Measurements from ENCODE around the gene GIPC2.
"Not testable (repeated sequence)": the region's sequence is repeated elsewhere in the genome, so short reads cannot be mapped to it uniquely, and the experiment has no call there.

GIPC2 gene, protein sequence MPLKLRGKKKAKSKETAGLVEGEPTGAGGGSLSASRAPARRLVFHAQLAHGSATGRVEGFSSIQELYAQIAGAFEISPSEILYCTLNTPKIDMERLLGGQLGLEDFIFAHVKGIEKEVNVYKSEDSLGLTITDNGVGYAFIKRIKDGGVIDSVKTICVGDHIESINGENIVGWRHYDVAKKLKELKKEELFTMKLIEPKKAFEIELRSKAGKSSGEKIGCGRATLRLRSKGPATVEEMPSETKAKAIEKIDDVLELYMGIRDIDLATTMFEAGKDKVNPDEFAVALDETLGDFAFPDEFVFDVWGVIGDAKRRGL

DNA sequence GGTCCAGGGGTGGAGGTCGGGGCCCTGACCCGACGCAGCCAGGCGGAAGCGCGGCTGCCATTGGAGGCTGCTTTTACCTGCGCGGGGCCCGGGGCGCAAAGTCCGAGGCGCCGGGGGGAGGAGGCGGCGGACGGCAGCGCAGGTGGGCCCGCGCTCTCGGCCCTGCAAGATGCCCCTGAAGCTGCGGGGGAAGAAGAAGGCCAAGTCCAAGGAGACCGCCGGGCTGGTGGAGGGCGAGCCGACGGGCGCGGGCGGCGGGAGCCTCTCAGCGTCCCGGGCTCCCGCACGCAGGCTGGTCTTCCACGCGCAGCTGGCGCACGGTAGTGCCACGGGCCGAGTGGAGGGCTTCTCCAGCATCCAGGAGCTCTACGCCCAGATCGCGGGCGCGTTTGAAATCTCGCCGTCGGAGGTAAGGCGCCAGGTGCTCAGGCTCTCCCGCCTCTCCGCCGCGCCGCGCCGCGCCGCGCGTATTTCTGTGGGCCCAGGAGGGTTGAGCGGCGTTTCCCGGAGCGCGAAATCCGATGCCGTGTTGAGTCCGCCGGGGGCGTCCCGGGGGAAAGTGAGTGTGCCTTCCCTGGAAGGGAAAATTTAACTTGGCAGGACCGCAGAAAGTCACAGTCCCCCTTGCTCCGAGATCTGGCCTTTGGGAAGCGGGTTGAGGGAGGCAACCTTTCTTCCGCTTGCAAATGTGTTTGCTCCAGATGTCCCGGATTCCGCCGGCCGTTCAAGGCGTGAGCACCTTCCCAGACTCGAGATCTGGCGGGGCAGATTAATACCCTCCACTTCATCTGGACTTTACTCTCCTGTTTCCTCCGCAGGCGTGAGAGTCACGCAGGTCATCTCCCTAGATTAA, at the start of gene GIPC2:
Gene GIPC2, plus strand, starts transcription at position 41 of the 853 bp plus-strand sequence. Its CDS starts 129 bp downstream, at position 170.
- DNase-seq (ENCODE audit: low read depth in 2 of 2) = peak; percentile 4 to 26

DNA sequence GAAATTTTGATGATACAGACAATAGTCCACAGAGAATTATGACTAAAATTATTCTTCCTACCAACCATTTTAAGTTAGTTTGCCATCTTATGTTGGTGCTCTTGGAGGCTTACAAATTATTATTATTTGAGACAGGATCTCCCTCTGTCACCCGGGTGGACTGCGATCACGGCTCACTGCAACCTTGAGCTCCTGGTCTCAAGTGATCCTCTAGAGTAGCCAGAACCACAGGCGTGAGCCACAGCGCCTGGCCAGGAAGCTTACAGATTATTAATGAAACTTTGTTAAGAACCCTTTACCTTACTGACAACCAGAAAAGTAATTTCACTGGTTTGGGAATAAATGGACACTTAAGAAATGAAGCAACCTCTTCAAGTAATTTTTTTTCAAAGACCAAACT, 49.0 kb upstream of the GIPC2 start:
- no peak for DNase-seq (ENCODE audit: low read depth in 2 of 2)

DNA sequence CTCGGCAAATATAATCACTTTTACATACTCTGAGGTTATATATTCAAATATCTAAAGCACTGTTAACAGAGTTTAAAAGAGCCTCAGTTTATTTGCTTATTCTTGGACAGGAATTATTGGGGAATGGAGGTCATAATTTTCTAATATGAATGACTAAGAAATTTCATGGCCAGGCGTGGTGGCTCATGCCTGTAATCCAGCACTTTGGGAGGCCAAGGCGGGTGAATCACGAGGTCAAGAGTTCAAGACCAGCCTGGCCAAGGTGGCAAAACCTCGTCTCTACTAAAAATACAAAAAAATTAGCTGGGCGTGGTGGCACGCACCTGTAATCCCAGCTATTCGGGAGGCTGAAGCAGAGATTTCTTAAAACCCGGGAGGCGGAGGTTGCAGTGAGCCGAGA, 45.2 kb upstream of the GIPC2 start:
- DNase-seq (ENCODE audit: low read depth in 2 of 2) = not testable (repeated sequence)

- DNase-seq (ENCODE audit: low read depth in 2 of 2) = no peak
Measured at GRCh38 chr1:78003070-78003746, 42.6 kb upstream of the GIPC2 start.

DNA sequence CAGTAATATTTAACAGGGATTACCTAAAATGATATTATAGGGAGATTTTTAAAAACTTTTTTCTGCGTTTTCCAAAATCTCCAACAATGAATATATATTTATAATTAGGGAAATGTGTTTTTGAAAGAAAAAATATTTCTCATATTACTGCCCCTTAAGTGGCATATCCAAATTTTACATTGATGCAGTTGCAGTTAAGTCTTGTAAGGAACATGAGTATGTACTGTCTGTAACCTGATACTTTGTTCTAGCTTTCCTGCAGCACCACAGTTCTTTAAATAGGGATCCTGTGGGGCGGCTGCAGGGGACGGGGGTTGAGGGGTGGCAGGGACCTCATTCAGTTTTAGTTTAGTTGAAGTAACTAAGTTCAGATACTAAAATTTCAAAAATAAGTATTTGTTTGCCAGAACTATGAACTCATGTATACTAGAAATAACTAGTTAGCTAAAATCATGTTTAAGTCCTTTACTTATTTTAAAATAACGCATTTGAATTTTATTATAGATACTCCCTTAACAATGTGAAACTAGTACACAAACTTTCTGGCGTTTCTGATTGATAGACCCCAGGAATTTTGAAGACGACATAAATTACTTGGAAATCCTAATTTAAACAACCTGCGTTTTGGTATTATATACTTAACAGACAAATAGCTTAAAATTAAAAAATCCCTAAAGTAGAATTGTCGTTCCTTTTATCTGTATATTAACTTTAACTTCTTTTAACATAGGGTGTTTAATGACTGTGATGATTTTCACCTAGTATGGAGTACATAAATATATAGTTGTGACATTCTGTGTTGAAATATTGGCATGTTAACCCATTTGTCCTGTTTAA, 41.7 kb upstream of the GIPC2 start:
- peak in 1 of 2 donors; percentile 24 for DNase-seq (ENCODE audit: low read depth in 2 of 2)

DNA sequence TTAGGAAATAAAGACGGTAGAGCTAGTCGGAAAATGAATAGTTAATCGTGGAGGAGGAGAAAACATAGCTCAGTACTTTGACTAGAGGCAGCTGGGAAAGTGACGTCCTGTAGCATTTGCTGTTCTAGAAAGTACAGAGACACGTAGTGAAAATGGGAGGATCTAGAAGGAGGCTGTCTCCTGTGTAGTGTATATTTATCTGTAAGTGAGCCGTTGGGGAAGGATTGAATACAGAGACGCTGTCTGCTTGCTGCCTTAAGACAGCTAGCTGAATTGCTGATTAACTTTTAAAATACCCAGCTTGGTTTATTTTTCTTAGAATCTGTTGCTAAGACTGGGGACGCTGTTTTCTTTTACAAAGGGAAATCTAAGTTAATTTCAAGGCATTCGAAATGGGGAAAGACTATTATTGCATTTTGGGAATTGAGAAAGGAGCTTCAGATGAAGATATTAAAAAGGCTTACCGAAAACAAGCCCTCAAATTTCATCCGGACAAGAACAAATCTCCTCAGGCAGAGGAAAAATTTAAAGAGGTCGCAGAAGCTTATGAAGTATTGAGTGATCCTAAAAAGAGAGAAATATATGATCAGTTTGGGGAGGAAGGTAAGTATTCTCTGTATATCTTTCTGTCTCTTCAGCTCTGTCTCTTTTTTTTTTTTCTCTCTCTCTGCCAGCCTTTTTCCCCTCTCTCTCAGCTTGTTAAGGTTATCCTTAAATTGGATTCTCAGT, 40.9 kb upstream of the GIPC2 start, which contains the start of gene DNAJB4:
Gene DNAJB4, plus strand, starts transcription at position 221 of the 729 bp plus-strand sequence. Its CDS starts 172 bp downstream, at position 393.
- peak; percentile 42 to 55 for DNase-seq (ENCODE audit: low read depth in 2 of 2)

DNA sequence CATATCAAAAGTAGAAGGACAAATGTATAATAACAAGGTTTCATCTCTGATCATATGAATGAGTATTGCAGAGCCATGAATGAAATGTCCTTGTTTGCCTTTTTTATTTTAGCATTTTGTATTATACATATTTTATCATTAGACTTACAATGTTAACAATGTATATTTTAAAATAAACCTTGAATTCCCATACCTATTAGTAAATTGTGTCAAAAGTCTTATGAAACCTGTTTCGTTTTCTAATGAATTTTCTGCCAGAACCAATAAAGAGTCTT, 40.4 kb upstream of the GIPC2 start:
- DNase-seq (ENCODE audit: low read depth in 2 of 2) = no peak

DNA sequence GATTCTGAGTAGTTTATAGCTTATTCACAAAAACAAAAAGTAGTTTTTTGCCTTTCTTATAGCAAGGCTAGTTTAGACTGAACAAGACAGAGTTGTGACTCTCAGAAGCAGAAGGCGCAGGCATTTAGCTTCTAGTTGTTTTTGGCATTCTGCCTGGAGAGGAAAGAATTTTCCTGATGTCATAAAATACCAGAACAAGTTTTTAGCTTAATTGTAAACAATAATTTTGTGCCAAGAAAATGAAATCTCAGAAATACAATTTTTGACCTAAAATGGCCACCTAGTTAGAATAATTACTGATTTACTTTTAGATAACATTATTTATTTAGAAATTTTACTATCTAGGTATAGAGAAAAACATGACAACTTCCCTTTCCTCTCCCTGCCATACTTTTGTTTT, 40.0 kb upstream of the GIPC2 start:
- DNase-seq (ENCODE audit: low read depth in 2 of 2) = no peak

DNA sequence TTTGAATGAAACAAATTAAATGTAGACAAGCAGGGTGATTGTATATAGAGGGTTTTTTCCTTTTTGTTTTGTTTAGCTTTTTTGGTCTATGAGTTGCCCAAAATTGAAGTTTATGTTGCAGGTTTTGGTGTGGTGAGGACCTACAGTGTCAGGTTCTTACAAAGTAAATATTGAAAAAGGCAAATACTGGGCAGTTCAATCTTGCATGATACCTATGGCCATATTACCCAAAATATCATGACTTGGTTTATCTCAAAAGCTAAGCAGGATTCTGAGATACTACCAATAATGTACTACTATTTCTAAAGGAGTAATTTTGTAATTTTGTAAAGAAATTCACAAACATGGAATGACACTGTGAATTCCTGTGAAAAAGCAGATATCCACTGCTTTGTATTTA, 39.2 kb upstream of the GIPC2 start:
- no peak for DNase-seq (ENCODE audit: low read depth in 2 of 2)

GRCh38 chr1:78007677-78008341, 38.0 kb upstream of the GIPC2 start:
- DNase-seq (ENCODE audit: low read depth in 2 of 2) = no peak

GRCh38 chr1:78009276-78009675, 36.5 kb upstream of the GIPC2 start:
- no peak for DNase-seq (ENCODE audit: low read depth in 2 of 2)

DNA sequence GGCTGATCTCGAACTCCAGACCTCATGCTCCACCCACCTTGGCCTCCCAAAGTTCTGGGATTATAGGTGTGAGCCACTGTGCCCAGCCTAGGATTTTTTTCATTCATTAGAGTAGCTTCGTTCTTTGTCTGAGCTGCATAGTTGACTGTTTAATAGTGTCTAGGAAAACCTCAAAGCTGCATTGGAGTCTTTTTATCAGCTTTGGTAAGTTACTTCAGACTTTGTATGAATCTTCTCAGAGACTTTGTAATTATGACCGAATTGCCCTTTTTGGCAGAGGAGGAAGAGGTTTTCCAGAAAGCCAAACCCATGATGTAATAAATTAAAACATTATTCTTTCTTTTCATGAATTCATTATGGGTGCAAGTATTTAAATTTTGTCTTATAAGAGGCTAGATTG, 35.9 kb upstream of the GIPC2 start:
- no peak for DNase-seq (ENCODE audit: low read depth in 2 of 2)

DNA sequence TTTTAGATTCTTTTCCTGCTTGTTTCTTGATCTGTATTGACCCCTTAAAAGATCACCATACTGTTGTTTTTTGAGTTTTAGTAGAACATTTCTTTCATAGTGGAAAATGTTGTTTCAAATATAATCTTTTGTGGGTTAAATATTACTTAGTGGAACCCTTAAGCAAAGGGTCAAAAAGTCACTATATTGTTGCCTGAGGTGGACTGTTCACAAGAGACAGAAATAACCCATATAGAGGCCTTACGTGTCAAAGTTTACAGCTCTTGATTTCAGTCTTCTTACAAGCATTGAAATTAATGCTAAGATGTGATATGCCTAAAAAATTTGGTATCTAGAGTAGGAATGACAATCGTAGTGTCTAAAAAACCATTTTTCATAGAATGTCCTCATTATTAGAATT, 34.7 kb upstream of the GIPC2 start:
- DNase-seq (ENCODE audit: low read depth in 2 of 2) = no peak

DNA sequence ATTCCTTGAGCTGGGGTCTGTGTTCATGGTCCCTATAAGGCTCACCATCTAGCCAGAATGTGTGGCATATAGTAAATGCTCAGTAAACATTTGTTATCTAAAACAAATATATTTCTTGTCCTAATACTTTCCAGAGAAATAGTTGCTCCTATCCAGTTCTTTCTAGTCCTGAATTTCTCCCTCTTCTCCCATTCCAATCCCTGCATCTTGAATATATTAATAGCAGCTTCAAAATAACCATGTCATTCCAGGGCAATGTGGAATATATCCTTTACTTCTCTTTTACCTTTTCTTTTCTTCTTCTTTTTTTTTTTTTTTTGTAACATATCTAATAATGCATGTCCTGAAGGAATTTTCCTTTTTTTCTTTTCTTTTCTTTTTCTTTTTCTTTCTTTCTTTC, 30.6 kb upstream of the GIPC2 start:
- DNase-seq (ENCODE audit: low read depth in 2 of 2) = no peak

- DNase-seq (ENCODE audit: low read depth in 2 of 2) = no peak
Measured at GRCh38 chr1:78019024-78019423, 26.7 kb upstream of the GIPC2 start.

DNA sequence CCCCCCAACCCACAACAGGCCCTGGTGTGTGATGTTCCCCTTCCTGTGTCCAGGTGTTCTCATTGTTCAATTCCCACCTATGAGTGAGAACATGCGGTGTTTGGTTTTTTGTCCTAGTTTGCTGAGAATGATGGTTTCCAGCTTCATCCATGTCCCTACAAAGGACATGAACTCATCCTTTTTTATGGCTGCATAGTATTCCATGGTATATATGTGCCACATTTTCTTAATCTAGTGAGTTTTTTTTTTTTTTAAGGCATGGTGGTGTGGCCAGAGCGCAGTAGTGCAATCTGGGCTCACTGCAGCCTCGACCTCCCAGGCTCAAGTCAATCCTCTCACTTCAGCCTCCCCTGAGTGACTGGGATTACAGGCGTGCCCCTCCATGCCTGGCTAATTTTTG, 24.6 kb upstream of the GIPC2 start:
- not testable (repeated sequence) for DNase-seq (ENCODE audit: low read depth in 2 of 2)

DNA sequence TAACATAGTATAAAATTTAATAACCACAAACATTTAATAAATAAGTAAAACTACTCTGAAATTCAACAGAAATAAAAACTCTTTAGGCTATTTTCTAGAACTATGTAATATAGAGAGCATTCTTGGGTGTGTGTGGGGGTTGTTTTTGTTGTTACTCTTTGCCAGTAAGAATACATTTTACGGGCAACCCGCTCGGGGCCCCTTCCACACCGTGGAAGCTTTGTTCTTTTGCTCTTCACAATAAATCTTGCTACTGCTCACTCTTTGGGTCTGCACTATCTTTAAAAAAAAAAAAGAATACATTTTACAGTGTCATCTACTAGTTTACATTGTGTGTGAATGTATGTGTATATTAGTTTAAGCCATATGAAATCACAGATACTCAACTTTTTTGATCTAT, 16.0 kb upstream of the GIPC2 start:
- DNase-seq (ENCODE audit: low read depth in 2 of 2) = no peak

- no peak for DNase-seq (ENCODE audit: low read depth in 2 of 2)
Measured at GRCh38 chr1:78032996-78033796, 12.6 kb upstream of the GIPC2 start.

DNA sequence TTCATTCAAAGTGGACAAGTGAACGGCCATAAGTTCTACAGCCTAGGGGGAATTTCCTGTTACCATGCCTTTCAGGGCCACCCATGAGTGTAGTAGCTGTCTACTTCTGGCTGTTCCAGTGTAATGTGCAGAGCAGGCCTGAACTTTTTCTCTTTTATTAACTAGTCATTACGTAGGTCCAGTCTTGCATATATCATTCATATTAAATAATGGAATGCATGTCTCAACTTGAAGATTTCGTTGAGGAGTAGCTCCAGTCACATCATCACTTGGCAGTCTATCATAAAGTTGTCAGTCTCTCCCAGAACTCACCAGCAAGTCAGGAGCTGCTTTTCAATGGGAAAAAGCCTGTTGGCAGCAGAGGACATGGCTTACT, 12.0 kb upstream of the GIPC2 start:
- DNase-seq (ENCODE audit: low read depth in 2 of 2) = no peak

GRCh38 chr1:78035121-78035520, 10.6 kb upstream of the GIPC2 start:
- DNase-seq (ENCODE audit: low read depth in 2 of 2) = no peak

Measured in stimulated activated CD4-positive, alpha-beta T cell treated with anti-CD3 and anti-CD28 coated beads, Interleukin-15, amount 100 ng/mL, for 48 hours (primary cell).